ENCODE data around the gene PPP3CB.

Gene PPP3CB

DNA sequence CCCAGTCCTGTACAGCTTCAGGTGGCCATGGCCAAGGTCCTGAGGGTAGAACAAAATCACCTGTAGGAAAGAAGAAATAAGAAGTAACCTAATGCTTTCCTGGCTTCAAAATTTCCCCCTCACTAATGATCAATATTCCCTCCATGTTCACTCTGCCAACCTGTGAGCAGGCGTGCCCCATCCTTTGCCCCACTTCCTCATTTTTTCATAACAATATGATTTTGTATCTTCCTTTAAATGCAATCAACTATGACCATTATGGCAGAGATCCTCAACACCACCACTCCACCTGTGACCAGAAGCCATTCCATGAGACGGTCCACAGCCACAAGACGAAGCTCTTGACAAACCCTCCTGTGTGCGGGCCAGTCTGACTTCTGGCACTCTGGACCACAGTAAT is 69.5 kb downstream of the PPP3CB start:
- TF ChIP-seq, protein P1, sequence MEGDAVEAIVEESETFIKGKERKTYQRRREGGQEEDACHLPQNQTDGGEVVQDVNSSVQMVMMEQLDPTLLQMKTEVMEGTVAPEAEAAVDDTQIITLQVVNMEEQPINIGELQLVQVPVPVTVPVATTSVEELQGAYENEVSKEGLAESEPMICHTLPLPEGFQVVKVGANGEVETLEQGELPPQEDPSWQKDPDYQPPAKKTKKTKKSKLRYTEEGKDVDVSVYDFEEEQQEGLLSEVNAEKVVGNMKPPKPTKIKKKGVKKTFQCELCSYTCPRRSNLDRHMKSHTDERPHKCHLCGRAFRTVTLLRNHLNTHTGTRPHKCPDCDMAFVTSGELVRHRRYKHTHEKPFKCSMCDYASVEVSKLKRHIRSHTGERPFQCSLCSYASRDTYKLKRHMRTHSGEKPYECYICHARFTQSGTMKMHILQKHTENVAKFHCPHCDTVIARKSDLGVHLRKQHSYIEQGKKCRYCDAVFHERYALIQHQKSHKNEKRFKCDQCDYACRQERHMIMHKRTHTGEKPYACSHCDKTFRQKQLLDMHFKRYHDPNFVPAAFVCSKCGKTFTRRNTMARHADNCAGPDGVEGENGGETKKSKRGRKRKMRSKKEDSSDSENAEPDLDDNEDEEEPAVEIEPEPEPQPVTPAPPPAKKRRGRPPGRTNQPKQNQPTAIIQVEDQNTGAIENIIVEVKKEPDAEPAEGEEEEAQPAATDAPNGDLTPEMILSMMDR (conservative IDR thresholded peaks at IDR 0.05; ENCODE audit: low read depth, low read length), result no peak
- no peak overlapping the region for H3K4me3 ChIP-seq (ENCODE audit: low read length)
- no peak for DNase-seq (ENCODE audit: low read depth)

- TF ChIP-seq, protein P1 (conservative IDR thresholded peaks at IDR 0.05; ENCODE audit: low read depth, low read length), result no peak
- H3K4me3 ChIP-seq (ENCODE audit: low read length), result no peak overlapping the region
- no peak for DNase-seq (ENCODE audit: low read depth)
Measured at GRCh38 chr10:73424478-73424877, 71.3 kb downstream of the PPP3CB start.

DNA sequence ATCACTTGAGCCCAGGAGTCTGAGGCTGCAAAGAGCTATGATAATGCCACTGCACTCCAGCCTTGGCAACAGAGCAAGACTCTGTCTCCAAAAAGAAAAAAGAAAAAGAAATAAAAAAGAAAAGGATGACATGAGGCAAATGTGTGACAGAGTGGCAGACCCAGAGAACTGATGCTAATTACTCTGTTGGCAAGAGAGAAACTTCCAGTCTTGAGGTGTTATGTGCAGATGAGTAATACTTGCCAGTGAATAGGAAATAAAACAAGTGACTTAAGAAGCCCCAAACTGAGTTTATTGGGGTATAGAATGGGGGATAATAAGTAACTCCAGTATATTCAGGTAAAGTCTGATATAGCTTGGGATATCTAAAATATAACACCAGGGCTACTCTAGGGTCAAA is 72.5 kb downstream of the PPP3CB start:
- TF ChIP-seq, protein P1 (conservative IDR thresholded peaks at IDR 0.05; ENCODE audit: low read depth, low read length), result no peak
- no peak overlapping the region for H3K4me3 ChIP-seq (ENCODE audit: low read length)
- DNase-seq (ENCODE audit: low read depth), result no peak

DNA sequence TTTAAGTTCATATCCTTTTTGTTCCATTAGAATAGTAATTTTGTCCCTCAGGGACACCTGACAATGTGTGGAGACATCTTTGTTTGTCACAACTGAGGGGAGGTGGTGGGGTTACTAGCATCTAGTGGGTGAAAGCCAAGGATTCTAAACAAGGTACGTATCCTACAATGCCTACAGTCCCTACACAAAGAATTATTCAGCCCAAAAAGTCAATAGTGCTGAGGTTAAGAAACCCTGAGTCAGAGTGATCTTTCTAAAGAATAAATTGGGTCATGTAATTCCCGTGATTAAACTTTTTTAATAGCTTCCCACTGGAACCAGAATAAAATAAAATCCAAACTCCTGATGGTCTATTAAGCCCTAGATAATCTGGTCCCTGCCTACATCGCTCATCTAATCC is 79.3 kb downstream of the PPP3CB start:
- DNase-seq (ENCODE audit: low read depth), result no peak
- H3K4me3 ChIP-seq (ENCODE audit: low read length), result no peak overlapping the region
- TF ChIP-seq, protein P1 (conservative IDR thresholded peaks at IDR 0.05; ENCODE audit: low read depth, low read length), result no peak

DNA sequence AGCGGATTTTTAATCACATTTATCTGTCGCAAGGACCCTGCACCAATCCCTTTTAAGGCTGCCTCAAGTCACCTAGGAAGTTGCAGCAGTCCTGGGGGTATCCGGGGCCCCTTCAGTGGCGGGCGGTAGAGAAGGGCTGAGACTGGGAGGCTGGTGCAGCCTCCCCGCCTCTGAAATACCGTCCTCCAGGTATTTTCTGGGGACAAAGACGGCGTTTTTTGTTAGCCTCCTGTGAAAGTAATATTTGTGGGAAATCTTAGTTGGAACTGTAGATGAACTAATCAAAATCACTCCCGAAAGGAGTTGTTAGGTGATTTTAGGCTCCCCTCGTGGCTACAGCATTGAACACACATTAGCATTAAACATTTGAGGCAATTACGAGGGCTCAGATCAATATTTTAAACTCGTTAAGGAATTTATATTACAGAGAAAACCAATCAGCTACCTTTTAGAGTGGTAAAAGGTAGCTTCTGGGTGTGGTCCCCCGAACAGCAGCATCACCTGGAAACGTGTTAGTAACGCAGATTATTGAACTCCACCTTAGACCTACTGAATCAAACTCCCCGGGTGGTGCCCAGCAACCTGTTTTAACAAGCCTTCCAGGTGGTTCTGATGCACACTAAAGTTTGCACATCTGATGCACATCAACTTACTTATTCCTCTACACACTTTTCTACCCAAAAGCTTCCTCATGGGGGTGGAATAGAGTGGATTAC is 81.4 kb downstream of the PPP3CB start:
- TF ChIP-seq, protein P1 (conservative IDR thresholded peaks at IDR 0.05; ENCODE audit: low read depth, low read length), result no peak
- no peak for DNase-seq (ENCODE audit: low read depth)
- H3K4me3 ChIP-seq (ENCODE audit: low read length), result peak overlapping the region; percentile 81

DNA sequence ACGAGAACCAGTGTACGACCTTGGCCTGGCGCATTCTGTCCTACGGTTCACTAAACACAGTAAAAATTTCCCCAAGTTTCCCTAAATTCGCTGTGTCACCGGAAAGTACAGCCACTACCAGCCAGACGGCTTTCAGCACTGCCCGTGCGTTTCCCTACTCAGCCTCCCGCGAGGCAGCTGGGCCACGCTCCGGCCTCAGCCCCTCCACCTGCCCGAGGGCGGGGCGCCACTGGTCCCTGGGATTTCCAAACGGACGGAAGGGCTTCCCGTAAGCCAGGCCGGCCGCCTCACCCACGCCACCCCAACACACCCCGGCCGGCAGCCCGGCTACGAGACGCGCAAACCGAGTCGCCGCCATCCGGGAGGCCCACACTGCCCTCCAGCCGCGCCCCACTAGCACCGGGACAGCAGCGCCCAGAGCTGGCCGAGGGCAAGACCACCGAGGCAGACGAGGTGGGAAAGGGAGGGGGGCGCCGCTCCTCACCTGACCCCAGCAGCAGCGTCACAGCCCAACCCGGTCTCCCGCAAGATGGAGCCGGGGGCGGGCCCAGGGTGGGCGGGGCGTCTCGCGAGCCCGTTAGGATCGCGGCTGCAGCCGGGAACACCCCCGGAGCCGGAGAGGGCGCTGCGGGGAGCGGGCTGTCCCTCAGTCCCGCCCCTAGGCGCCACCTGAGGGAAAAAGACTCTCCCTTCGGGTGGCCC is 82.1 kb downstream of the PPP3CB start, which contains the start of gene ANXA7:
Gene ANXA7 (minus strand): TSS at position 531 of the 702 bp plus-strand sequence. CDS start 13,202 bp downstream, outside the sequence.
- DNase-seq (ENCODE audit: low read depth), result peak; percentile 46
- peak within 1 kb of the TSS; percentile 81 for H3K4me3 ChIP-seq (ENCODE audit: low read length)
- TF ChIP-seq, protein P1 (conservative IDR thresholded peaks at IDR 0.05; ENCODE audit: low read depth, low read length), result peak; percentile 27

Data from retinal pigment epithelial cell (primary cell).